Activated CD8-positive, alpha-beta memory T cell treated with anti-CD3 and anti-CD28 coated beads for 1 hour (primary cell): ENCODE data around the gene LCN6.
"Not testable (repeated sequence)": the region's sequence is repeated elsewhere in the genome, so short reads cannot be mapped to it uniquely, and the experiment has no call there.

ENCODE experiments used
- DNase-seq, 2 donors: peaks; one replicate each; pipeline ENCODE4 v3.0.0-alpha.2; 2020; ENCODE audit warnings: low read depth in 1 of 2; ENCODE audit errors: extremely low read depth in 1 of 2

LCN6 gene

GRCh38 chr9:136711751-136712689 is 36.3 kb downstream of the LCN6 start, which contains the start of gene DIPK1B:
Gene DIPK1B, plus strand, starts transcription at chr9:136712572. Its CDS starts 94 bp downstream, at chr9:136712666.
- no peak for DNase-seq

- not testable (repeated sequence) for DNase-seq
Measured at GRCh38 chr9:136711219-136711648, 37.1 kb downstream of the LCN6 start.

GRCh38 chr9:136710543-136710942 is 37.8 kb downstream of the LCN6 start:
- no peak for DNase-seq

- no peak for DNase-seq
Measured at GRCh38 chr9:136709454-136710109, 38.7 kb downstream of the LCN6 start.

GRCh38 chr9:136707849-136708517 is 40.3 kb downstream of the LCN6 start:
- no peak for DNase-seq

- no peak for DNase-seq
Measured at GRCh38 chr9:136707011-136707410, 41.3 kb downstream of the LCN6 start.

- no peak for DNase-seq
Measured at GRCh38 chr9:136705564-136705963, 42.8 kb downstream of the LCN6 start.

GRCh38 chr9:136704741-136705140 is 43.6 kb downstream of the LCN6 start:
- not testable (repeated sequence) for DNase-seq

GRCh38 chr9:136703276-136703860 is 45.0 kb downstream of the LCN6 start:
- DNase-seq = no peak

GRCh38 chr9:136701668-136702053 is 46.7 kb downstream of the LCN6 start:
- no peak for DNase-seq

GRCh38 chr9:136700959-136701667 is 47.2 kb downstream of the LCN6 start:
- DNase-seq = peak; percentile 13 to 37

- DNase-seq = no peak
Measured at GRCh38 chr9:136700304-136700703, 48.0 kb downstream of the LCN6 start.

GRCh38 chr9:136698635-136699246 is 49.6 kb downstream of the LCN6 start:
- no peak for DNase-seq

- no peak for DNase-seq
Measured at GRCh38 chr9:136697821-136698526, 50.4 kb downstream of the LCN6 start.

- no peak for DNase-seq
Measured at GRCh38 chr9:136697146-136697820, 51.0 kb downstream of the LCN6 start.

GRCh38 chr9:136696502-136696901 is 51.8 kb downstream of the LCN6 start:
- DNase-seq = no peak

- DNase-seq = no peak
Measured at GRCh38 chr9:136695955-136696354, 52.4 kb downstream of the LCN6 start.

- DNase-seq = no peak
Measured at GRCh38 chr9:136695435-136695895, 52.9 kb downstream of the LCN6 start.

- DNase-seq = no peak
Measured at GRCh38 chr9:136694872-136695247, 53.5 kb downstream of the LCN6 start.
